Loucy (cell line): ENCODE data around the gene CDK6.

ENCODE experiments used
- CTCF ChIP-seq: fragments of 200-600 bp; sonication (generic); conservative IDR thresholded peaks from 2 replicates; pipeline ENCODE4 v1.5.1; 2014; ENCODE audit warnings: mild to moderate bottlenecking, antibody characterized with exemption, low read length
- EZH2phosphoT487 ChIP-seq: fragments of 200-600 bp; IDR thresholded peaks from 2 replicates; pipeline ENCODE4 v1.6.1; 2018; ENCODE audit warnings: antibody characterized with exemption, mild to moderate bottlenecking, moderate library complexity, borderline replicate concordance

- TF ChIP-seq CTCF (no peak), EZH2phosphoT487 (no peak)
Measured at GRCh38 chr7:92632791-92633190, 203.6 kb downstream of the CDK6 start.
